Gastroesophageal sphincter (tissue), 4 donors: ENCODE measurements around the gene GRIK2. TPM values are rescaled to one million over a fixed set of nuclear protein-coding genes. Genes with fewer than 3 reads are reported as not detected.
"Not testable (repeated sequence)": the region's sequence is repeated elsewhere in the genome, so short reads cannot be mapped to it uniquely, and the experiment has no call there.

Experiments
- ATAC-seq: fragments of 150-250 bp; one replicate; pipeline ENCODE4 v1.9.1; 2016; ENCODE audit warnings: mild to moderate bottlenecking, moderate library complexity
- H3K27ac ChIP-seq, 4 donors: fragments of 200-600 bp; sonication (generic) in 3 of 4; 1 replicate in 3 of 4; 2 replicates in 1 of 4; pipeline ENCODE4 v1.5.1; 2016 to 2019
- H3K27me3 ChIP-seq: fragments of 200-600 bp; sonication (generic); one replicate; pipeline ENCODE4 v1.5.1; 2019
- H3K36me3 ChIP-seq, 2 donors: fragments of 200-600 bp; sonication (generic); one replicate each; pipeline ENCODE4 v1.5.1; 2019; ENCODE audit warnings: control low read depth in 1 of 2
- H3K4me1 ChIP-seq, 3 donors: fragments of 200-600 bp; sonication (generic); 1 replicate in 2 of 3; 2 replicates in 1 of 3; pipeline ENCODE4 v1.5.1; 2016 to 2019; ENCODE audit warnings: control low read depth in 2 of 3
- H3K4me3 ChIP-seq, 2 donors: fragments of 200-600 bp; sonication (generic); one replicate each; pipeline ENCODE4 v1.5.1; 2019; ENCODE audit warnings: mild to moderate bottlenecking in 1 of 2, moderate library complexity in 1 of 2
- H3K9me3 ChIP-seq, 3 donors: fragments of 200-600 bp; sonication (generic); one replicate each; pipeline ENCODE4 v1.5.1; 2017 to 2019; ENCODE audit warnings: control low read depth in 2 of 3
- EP300 ChIP-seq: sonication (generic); formaldehyde crosslinking; IDR thresholded peaks from one replicate; pipeline ENCODE4 v1.6.1; 2017; ENCODE audit warnings: antibody characterized with exemption, mild to moderate bottlenecking
- POLR2A ChIP-seq, 2 donors: fragments of 450-650 bp; IDR thresholded peaks; one replicate each; pipeline ENCODE4 v1.6.1; 2017; ENCODE audit warnings: antibody characterized with exemption in 2 of 2, mild to moderate bottlenecking in 2 of 2, moderate library complexity in 1 of 2
- POLR2AphosphoS5 ChIP-seq: sonication (generic); formaldehyde crosslinking; IDR thresholded peaks from one replicate; pipeline ENCODE4 v1.6.1; 2017; ENCODE audit warnings: antibody characterized with exemption
- WGBS, 2 donors: methylation state at CpG; one replicate each; pipeline ENCODE4 v1.1.5; 2018; ENCODE audit warnings: low coverage in 1 of 2; 5-methylcytosine and 5-hydroxymethylcytosine counted together
- total RNA-seq, 4 donors: library from RNA; depleted of rRNA; stranded (reverse); fragments of >200 nt; gene quantifications; one replicate each; pipeline ENCODE4 v1.1.0, GENCODE V29; 2016
- TF ChIP-seq, protein P1 (sequence below), 4 experiments: fragments of 200-600 bp in 2 of 4; fragments of 450-650 bp in 2 of 4; sonication (generic) in 1 of 4; IDR thresholded peaks; one replicate each; pipeline ENCODE4 v1.5.1; 2017 to 2019; ENCODE audit warnings: antibody characterized with exemption in 4 of 4, mild to moderate bottlenecking in 2 of 4, moderate library complexity in 2 of 4

GRIK2 gene
- total RNA-seq, 4 donors from 2014 or later = 0.82 to 2.2 (median 1.0) TPM

- H3K36me3 ChIP-seq = no peaks in the 10 kb centered on the region
- no peaks in the 10 kb centered on the region for H3K27me3 ChIP-seq
- H3K9me3 ChIP-seq = no peaks in the 10 kb centered on the region
- ATAC-seq = no peak
- H3K4me1 ChIP-seq = no peaks in the 10 kb centered on the region
- WGBS, 2 donors = 67 to 82% methylated on average over 4 to 6 of the region's 6 CpGs
- H3K4me3 ChIP-seq = no peak overlapping the region
- TF ChIP-seq POLR2A (IDR thresholded peaks at IDR 0.05) (no peak), EP300 (no peak), POLR2AphosphoS5 (no peak)
- TF ChIP-seq, protein P1, sequence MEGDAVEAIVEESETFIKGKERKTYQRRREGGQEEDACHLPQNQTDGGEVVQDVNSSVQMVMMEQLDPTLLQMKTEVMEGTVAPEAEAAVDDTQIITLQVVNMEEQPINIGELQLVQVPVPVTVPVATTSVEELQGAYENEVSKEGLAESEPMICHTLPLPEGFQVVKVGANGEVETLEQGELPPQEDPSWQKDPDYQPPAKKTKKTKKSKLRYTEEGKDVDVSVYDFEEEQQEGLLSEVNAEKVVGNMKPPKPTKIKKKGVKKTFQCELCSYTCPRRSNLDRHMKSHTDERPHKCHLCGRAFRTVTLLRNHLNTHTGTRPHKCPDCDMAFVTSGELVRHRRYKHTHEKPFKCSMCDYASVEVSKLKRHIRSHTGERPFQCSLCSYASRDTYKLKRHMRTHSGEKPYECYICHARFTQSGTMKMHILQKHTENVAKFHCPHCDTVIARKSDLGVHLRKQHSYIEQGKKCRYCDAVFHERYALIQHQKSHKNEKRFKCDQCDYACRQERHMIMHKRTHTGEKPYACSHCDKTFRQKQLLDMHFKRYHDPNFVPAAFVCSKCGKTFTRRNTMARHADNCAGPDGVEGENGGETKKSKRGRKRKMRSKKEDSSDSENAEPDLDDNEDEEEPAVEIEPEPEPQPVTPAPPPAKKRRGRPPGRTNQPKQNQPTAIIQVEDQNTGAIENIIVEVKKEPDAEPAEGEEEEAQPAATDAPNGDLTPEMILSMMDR (IDR thresholded peaks at IDR 0.05) = no peak
- H3K27ac ChIP-seq = no peak overlapping the region
Measured at GRCh38 chr6:101626269-101626668, 232.8 kb downstream of the GRIK2 start.

GRCh38 chr6:101630941-101631340 is 237.4 kb downstream of the GRIK2 start:
- Histone ChIP-seq H3K27ac (no peak overlapping the region), H3K4me3 (no peak overlapping the region), H3K36me3 (no peaks in the 10 kb centered on the region), H3K27me3 (no peaks in the 10 kb centered on the region), H3K9me3 (no peaks in the 10 kb centered on the region), H3K4me1 (no peaks in the 10 kb centered on the region)
- TF ChIP-seq, protein P1 (IDR thresholded peaks at IDR 0.05) = no peak
- TF ChIP-seq EP300 (no peak), POLR2AphosphoS5 (no peak), POLR2A (IDR thresholded peaks at IDR 0.05) (no peak)
- ATAC-seq = no peak
- 47 to 85% methylated on average over 2 of the region's 2 CpGs for WGBS, 2 donors

DNA sequence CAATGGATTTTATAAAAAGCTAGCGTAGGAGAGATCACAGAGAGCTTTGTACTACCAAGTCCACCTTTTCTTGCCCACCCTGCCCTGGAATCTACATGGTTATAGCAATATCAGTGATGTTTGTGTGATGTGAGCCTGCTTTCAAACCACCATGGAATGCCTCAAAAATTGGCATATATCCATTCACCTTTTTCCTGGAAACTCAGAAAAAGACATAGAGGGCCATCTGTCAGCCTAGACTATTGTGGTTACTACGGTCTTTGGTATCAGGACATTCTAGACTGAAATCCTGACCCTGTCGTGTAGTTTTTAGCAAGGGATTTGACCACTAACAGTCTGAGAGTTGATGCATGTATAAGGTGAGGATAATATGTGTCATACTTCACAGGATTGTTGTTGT is 239.6 kb downstream of the GRIK2 start:
- ATAC-seq = no peak
- 89 to 100% methylated on average over 3 of the region's 3 CpGs for WGBS, 2 donors

DNA sequence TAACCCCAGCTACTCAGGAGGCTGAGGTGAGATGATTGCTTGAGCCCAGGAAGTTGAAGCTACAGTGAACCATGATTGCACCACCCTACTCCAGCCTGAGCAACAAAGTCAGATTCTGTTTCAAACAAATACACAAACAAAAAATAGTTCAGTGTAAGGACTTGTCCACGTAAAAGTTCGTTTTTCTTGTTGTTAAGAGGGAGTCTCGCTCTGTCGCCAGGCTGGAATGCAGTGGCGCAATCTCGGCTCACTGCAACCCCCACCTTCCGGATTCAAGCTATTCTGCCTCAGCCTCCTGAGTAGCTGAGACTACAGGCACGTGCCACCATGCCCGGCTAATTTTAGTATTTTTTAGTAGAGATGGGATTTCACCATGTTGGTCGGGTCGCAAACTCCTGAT is 245.4 kb downstream of the GRIK2 start:
- not testable (repeated sequence) for H3K4me1 ChIP-seq, H3K27ac ChIP-seq, ATAC-seq, H3K9me3 ChIP-seq, H3K36me3 ChIP-seq, H3K4me3 ChIP-seq, H3K27me3 ChIP-seq
- 89 to 98% methylated on average over 9 of the region's 11 CpGs for WGBS, 2 donors

More for the DNA sequence above, 239.6 kb downstream of the GRIK2 start:
- H3K27ac ChIP-seq = no peak overlapping the region
- H3K36me3 ChIP-seq = no peaks in the 10 kb centered on the region
- TF ChIP-seq, protein P1 (IDR thresholded peaks at IDR 0.05) = no peak
- no peak for TF ChIP-seq POLR2A (IDR thresholded peaks at IDR 0.05)
- no peak overlapping the region for H3K4me3 ChIP-seq
- no peaks in the 10 kb centered on the region for H3K27me3 ChIP-seq
- no peaks in the 10 kb centered on the region for H3K9me3 ChIP-seq
- no peaks in the 10 kb centered on the region for H3K4me1 ChIP-seq

GRCh38 chr6:101640131-101640530 is 246.6 kb downstream of the GRIK2 start:
- Histone ChIP-seq H3K4me3 (no peak overlapping the region), H3K9me3 (no peaks in the 10 kb centered on the region), H3K27me3 (no peaks in the 10 kb centered on the region), H3K4me1 (no peaks in the 10 kb centered on the region), H3K36me3 (no peaks in the 10 kb centered on the region), H3K27ac (no peak overlapping the region)
- TF ChIP-seq POLR2AphosphoS5 = no peak
- TF ChIP-seq, protein P1 (IDR thresholded peaks at IDR 0.05) = no peak
- no peak for TF ChIP-seq POLR2A (IDR thresholded peaks at IDR 0.05)
- no peak for TF ChIP-seq EP300
- 43 to 70% methylated on average over 1 of the region's 1 CpG for WGBS, 2 donors
- ATAC-seq = no peak

GRCh38 chr6:101645770-101646169 is 252.3 kb downstream of the GRIK2 start:
- no peaks in the 10 kb centered on the region for H3K9me3 ChIP-seq
- no peak overlapping the region for H3K4me3 ChIP-seq
- no peaks in the 10 kb centered on the region for H3K4me1 ChIP-seq
- H3K27me3 ChIP-seq = no peaks in the 10 kb centered on the region
- H3K27ac ChIP-seq = no peak overlapping the region
- TF ChIP-seq EP300 (no peak), POLR2A (IDR thresholded peaks at IDR 0.05) (no peak), POLR2AphosphoS5 (no peak)
- TF ChIP-seq, protein P1 (IDR thresholded peaks at IDR 0.05) = no peak
- WGBS, 2 donors = 81 to 85% methylated on average over 2 of the region's 2 CpGs
- H3K36me3 ChIP-seq = no peaks in the 10 kb centered on the region
- ATAC-seq = no peak
